ENCODE measurements around the gene ECHDC3.
"Not testable (repeated sequence)": the region's sequence is repeated elsewhere in the genome, so short reads cannot be mapped to it uniquely, and the experiment has no call there.

ECHDC3 gene

GRCh38 chr10:11729790-11730315 lies 12.3 kb upstream of the ECHDC3 start:
- Histone ChIP-seq H3K4me1 (ENCODE audit: low read length) (peaks cover 3% of the 10 kb centered on the region), H2AFZ (ENCODE audit: low read depth, low read length) (no peak overlapping the region), H3K4me3 (ENCODE audit: low read length) (no peak overlapping the region), H3K27me3 (ENCODE audit: low read depth, low read length) (peaks cover 6% of the 10 kb centered on the region), H3K4me2 (ENCODE audit: low read length) (no peak overlapping the region), H4K20me1 (ENCODE audit: insufficient read depth, low read length) (no peaks in the 10 kb centered on the region), H3K27ac (ENCODE audit: low read length) (no peak overlapping the region), H3K36me3 (replicated peaks; ENCODE audit: low read depth, low read length) (no peaks in the 10 kb centered on the region), H3K9me3 (ENCODE audit: insufficient read depth, low read length) (no peaks in the 10 kb centered on the region), H3K79me2 (ENCODE audit: low read length) (no peaks in the 10 kb centered on the region), H3K9ac (ENCODE audit: low read length) (no peak overlapping the region)
- TF ChIP-seq CTCF (IDR thresholded peaks at IDR 0.05; ENCODE audit: low read depth, low read length) (no peak), EZH2phosphoT487 (IDR thresholded peaks at IDR 0.05; ENCODE audit: low read depth) (no peak)

DNA sequence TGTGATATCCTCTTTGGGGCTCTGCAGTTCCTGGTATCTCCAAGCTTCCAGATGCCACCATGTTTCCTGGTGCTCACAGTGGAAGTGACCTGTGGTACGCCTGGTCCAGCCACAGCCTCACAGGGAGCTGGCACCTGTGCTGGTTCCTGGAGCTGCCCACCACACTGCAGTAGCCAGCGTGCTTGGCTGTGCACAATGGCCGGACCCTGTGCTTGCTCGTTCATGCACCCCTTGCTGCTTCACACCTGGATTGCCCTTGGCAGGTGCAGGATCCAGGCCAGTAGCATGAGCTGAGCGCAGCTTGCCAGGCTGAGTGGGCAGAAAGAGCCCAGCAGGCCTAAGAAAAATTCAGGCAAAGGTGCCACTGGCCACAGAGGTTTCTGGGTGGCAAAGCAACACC lies 11.4 kb upstream of the ECHDC3 start:
- Histone ChIP-seq H3K4me3 (ENCODE audit: low read length) (no peak overlapping the region), H3K9ac (ENCODE audit: low read length) (no peak overlapping the region), H4K20me1 (ENCODE audit: insufficient read depth, low read length) (no peaks in the 10 kb centered on the region), H3K27ac (ENCODE audit: low read length) (no peak overlapping the region), H3K79me2 (ENCODE audit: low read length) (no peaks in the 10 kb centered on the region), H3K9me3 (ENCODE audit: insufficient read depth, low read length) (no peaks in the 10 kb centered on the region), H3K36me3 (replicated peaks; ENCODE audit: low read depth, low read length) (no peaks in the 10 kb centered on the region), H2AFZ (ENCODE audit: low read depth, low read length) (no peak overlapping the region), H3K4me1 (ENCODE audit: low read length) (no peaks in the 10 kb centered on the region), H3K27me3 (ENCODE audit: low read depth, low read length) (peaks cover under 1% of the 10 kb centered on the region; the same call in 1 of the 2 replicates), H3K4me2 (ENCODE audit: low read length) (no peak overlapping the region)
- TF ChIP-seq EZH2phosphoT487 (IDR thresholded peaks at IDR 0.05; ENCODE audit: low read depth) (no peak), CTCF (IDR thresholded peaks at IDR 0.05; ENCODE audit: low read depth, low read length) (no peak)

GRCh38 chr10:11736767-11737166 lies 5.4 kb upstream of the ECHDC3 start:
- H3K4me2 ChIP-seq (ENCODE audit: low read length); H3K27ac ChIP-seq (ENCODE audit: low read length); H3K27me3 ChIP-seq (ENCODE audit: low read depth, low read length); H3K36me3 ChIP-seq (replicated peaks; ENCODE audit: low read depth, low read length); H3K9me3 ChIP-seq (ENCODE audit: insufficient read depth, low read length); H3K79me2 ChIP-seq (ENCODE audit: low read length); H3K9ac ChIP-seq (ENCODE audit: low read length); H3K4me3 ChIP-seq (ENCODE audit: low read length); H4K20me1 ChIP-seq (ENCODE audit: insufficient read depth, low read length); H2AFZ ChIP-seq (ENCODE audit: low read depth, low read length); H3K4me1 ChIP-seq (ENCODE audit: low read length): not testable (repeated sequence)

GRCh38 chr10:11737258-11738032 lies 4.7 kb upstream of the ECHDC3 start:
- H3K79me2 ChIP-seq (ENCODE audit: low read length); H2AFZ ChIP-seq (ENCODE audit: low read depth, low read length); H3K9ac ChIP-seq (ENCODE audit: low read length); H3K36me3 ChIP-seq (replicated peaks; ENCODE audit: low read depth, low read length); H3K4me3 ChIP-seq (ENCODE audit: low read length); H4K20me1 ChIP-seq (ENCODE audit: insufficient read depth, low read length); H3K27me3 ChIP-seq (ENCODE audit: low read depth, low read length); H3K9me3 ChIP-seq (ENCODE audit: insufficient read depth, low read length); H3K27ac ChIP-seq (ENCODE audit: low read length); H3K4me2 ChIP-seq (ENCODE audit: low read length); H3K4me1 ChIP-seq (ENCODE audit: low read length): not testable (repeated sequence)

GRCh38 chr10:11740907-11741306 lies 1.3 kb upstream of the ECHDC3 start:
- Histone ChIP-seq H2AFZ (ENCODE audit: low read depth, low read length) (no peak overlapping the region), H3K27ac (ENCODE audit: low read length) (no peak overlapping the region), H3K4me3 (ENCODE audit: low read length) (no peak overlapping the region), H3K4me2 (ENCODE audit: low read length) (no peak overlapping the region), H3K36me3 (replicated peaks; ENCODE audit: low read depth, low read length) (no peaks in the 10 kb centered on the region), H3K9me3 (ENCODE audit: insufficient read depth, low read length) (no peaks in the 10 kb centered on the region), H4K20me1 (ENCODE audit: insufficient read depth, low read length) (no peaks in the 10 kb centered on the region), H3K4me1 (ENCODE audit: low read length) (no peaks in the 10 kb centered on the region), H3K79me2 (ENCODE audit: low read length) (no peaks in the 10 kb centered on the region), H3K9ac (ENCODE audit: low read length) (no peak overlapping the region), H3K27me3 (ENCODE audit: low read depth, low read length) (no peaks in the 10 kb centered on the region)
- TF ChIP-seq CTCF (IDR thresholded peaks at IDR 0.05; ENCODE audit: low read depth, low read length) (no peak), EZH2phosphoT487 (IDR thresholded peaks at IDR 0.05; ENCODE audit: low read depth) (no peak)

Measured in OCI-LY3 (cell line).